Measurements from ENCODE around the gene SLX4. TPM values are rescaled to one million over a fixed set of nuclear protein-coding genes. Genes with fewer than 3 reads are reported as not detected.

The SLX4 gene
- total RNA-seq, 1 experiment from 2014 or later, result 7.0 TPM

DNA sequence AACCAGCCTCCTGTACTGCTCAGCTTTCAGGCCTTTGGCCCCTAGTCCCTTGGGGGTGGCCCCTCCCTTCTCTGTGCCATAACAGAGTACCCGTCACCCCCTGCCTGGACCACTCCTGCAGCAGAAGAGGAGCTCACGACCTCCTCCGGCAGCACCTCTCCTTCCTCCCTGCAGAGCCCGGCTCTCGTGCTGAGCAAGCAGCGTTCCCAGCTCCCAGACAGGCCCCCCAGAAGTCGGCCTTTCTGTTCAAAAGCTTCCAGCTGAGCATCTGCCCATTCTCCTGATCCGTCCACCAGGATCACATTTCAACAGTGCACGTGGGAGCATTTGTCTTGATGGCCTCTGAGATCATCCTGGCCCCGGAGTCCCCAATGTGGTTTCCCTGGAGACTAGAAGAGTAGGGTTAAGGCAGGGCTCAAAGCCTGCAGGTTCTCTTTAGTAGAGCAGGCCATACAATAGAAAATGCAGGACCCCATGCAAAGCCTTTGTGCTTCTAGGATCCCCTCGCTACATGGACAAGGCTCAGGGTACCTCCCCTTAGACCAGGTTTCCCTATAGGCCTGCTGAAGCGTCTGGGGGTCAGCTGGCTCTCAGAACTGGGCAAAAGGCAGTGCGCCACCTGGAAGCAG is 69.8 kb downstream of the SLX4 start:
- CTCF ChIA-PET, result no interaction called here
- POLR2A ChIA-PET, result no interaction called here
- Histone ChIP-seq H3K9me2 (ENCODE audit: insufficient read depth) (no peaks in the 10 kb centered on the region), H3K4me1 (ENCODE audit: control insufficient read depth in 1 of 2, insufficient read depth in 2 of 2, low read length in 2 of 2) (no peaks in the 10 kb centered on the region), H3K4me3 (replicated peaks in 1 of 2; ENCODE audit: low read depth in 1 of 2, low read length in 2 of 2) (no peak overlapping the region), H3K9ac (ENCODE audit: low read length) (no peak overlapping the region), H3K79me2 (ENCODE audit: insufficient read depth, low read length) (no peaks in the 10 kb centered on the region), H3K27ac (ENCODE audit: low read depth, low read length) (no peak overlapping the region), H2AFZ (ENCODE audit: low read depth, low read length, poor library complexity, severe bottlenecking) (no peak overlapping the region), H4K20me1 (ENCODE audit: insufficient read depth) (no peaks in the 10 kb centered on the region), H3K4me2 (ENCODE audit: low read length) (no peak overlapping the region), H3K36me3 (ENCODE audit: control insufficient read depth in 1 of 2, insufficient read depth in 2 of 2, low read length in 2 of 2) (peaks cover 4 to 13% of the 10 kb centered on the region in 2 experiments; a peak in 3 of 4 replicates), H3K27me3 (ENCODE audit: insufficient read depth, low read length) (no peaks in the 10 kb centered on the region), H3K9me3 (ENCODE audit: control insufficient read depth in 1 of 2, insufficient read depth in 1 of 2, low read depth in 1 of 2, low read length in 2 of 2) (no peaks in the 10 kb centered on the region)
- DNase-seq (ENCODE audit: low read depth, low spot score), result no peak
- RAD21 ChIA-PET (ENCODE audit: low non-redundant PET in 1 of 2, low total read pairs in 2 of 2, uncharacterized antibody in 2 of 2, unreplicated experiment in 2 of 2), result no interaction called here
- TF ChIP-seq SRF (IDR thresholded peaks at IDR 0.05; ENCODE audit: low read depth) (no peak), RAD21 (IDR thresholded peaks at IDR 0.05; ENCODE audit: low read depth) (no peak), SP1 (IDR thresholded peaks at IDR 0.05; ENCODE audit: low read depth) (no peak), EZH2 (IDR thresholded peaks at IDR 0.05) (no peak), ZNF274 (IDR thresholded peaks at IDR 0.05; ENCODE audit: low read depth, low read length) (no peak), EGR1 (IDR thresholded peaks at IDR 0.05; ENCODE audit: low read depth) (no peak), CBX3 (IDR thresholded peaks at IDR 0.05; ENCODE audit: low read depth) (no peak), POLR2A (IDR thresholded peaks at IDR 0.05; ENCODE audit: borderline replicate concordance, extremely low read depth, insufficient read depth, insufficient read length) (no peak), POLR2AphosphoS5 (IDR thresholded peaks at IDR 0.05; ENCODE audit: low read depth, low read length) (no peak), SIN3A (IDR thresholded peaks at IDR 0.05; ENCODE audit: low read depth) (no peak), EZH2phosphoT487 (IDR thresholded peaks at IDR 0.05; ENCODE audit: borderline replicate concordance) (no peak)
- TF ChIP-seq, protein P1, sequence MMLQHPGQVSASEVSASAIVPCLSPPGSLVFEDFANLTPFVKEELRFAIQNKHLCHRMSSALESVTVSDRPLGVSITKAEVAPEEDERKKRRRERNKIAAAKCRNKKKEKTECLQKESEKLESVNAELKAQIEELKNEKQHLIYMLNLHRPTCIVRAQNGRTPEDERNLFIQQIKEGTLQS (IDR thresholded peaks at IDR 0.05), result no peak
- TF ChIP-seq, protein P2, sequence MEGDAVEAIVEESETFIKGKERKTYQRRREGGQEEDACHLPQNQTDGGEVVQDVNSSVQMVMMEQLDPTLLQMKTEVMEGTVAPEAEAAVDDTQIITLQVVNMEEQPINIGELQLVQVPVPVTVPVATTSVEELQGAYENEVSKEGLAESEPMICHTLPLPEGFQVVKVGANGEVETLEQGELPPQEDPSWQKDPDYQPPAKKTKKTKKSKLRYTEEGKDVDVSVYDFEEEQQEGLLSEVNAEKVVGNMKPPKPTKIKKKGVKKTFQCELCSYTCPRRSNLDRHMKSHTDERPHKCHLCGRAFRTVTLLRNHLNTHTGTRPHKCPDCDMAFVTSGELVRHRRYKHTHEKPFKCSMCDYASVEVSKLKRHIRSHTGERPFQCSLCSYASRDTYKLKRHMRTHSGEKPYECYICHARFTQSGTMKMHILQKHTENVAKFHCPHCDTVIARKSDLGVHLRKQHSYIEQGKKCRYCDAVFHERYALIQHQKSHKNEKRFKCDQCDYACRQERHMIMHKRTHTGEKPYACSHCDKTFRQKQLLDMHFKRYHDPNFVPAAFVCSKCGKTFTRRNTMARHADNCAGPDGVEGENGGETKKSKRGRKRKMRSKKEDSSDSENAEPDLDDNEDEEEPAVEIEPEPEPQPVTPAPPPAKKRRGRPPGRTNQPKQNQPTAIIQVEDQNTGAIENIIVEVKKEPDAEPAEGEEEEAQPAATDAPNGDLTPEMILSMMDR (IDR thresholded peaks at IDR 0.05 in 2 of 3, conservative IDR thresholded peaks at IDR 0.05 in 1 of 3; ENCODE audit: borderline replicate concordance in 1 of 3, insufficient read depth in 1 of 3, low read depth in 2 of 3, low read length in 2 of 3), result no peak
- TF ChIP-seq, protein P3, sequence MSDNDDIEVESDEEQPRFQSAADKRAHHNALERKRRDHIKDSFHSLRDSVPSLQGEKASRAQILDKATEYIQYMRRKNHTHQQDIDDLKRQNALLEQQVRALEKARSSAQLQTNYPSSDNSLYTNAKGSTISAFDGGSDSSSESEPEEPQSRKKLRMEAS (IDR thresholded peaks at IDR 0.05), result no peak
- TF ChIP-seq, protein P4, sequence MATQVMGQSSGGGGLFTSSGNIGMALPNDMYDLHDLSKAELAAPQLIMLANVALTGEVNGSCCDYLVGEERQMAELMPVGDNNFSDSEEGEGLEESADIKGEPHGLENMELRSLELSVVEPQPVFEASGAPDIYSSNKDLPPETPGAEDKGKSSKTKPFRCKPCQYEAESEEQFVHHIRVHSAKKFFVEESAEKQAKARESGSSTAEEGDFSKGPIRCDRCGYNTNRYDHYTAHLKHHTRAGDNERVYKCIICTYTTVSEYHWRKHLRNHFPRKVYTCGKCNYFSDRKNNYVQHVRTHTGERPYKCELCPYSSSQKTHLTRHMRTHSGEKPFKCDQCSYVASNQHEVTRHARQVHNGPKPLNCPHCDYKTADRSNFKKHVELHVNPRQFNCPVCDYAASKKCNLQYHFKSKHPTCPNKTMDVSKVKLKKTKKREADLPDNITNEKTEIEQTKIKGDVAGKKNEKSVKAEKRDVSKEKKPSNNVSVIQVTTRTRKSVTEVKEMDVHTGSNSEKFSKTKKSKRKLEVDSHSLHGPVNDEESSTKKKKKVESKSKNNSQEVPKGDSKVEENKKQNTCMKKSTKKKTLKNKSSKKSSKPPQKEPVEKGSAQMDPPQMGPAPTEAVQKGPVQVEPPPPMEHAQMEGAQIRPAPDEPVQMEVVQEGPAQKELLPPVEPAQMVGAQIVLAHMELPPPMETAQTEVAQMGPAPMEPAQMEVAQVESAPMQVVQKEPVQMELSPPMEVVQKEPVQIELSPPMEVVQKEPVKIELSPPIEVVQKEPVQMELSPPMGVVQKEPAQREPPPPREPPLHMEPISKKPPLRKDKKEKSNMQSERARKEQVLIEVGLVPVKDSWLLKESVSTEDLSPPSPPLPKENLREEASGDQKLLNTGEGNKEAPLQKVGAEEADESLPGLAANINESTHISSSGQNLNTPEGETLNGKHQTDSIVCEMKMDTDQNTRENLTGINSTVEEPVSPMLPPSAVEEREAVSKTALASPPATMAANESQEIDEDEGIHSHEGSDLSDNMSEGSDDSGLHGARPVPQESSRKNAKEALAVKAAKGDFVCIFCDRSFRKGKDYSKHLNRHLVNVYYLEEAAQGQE (IDR thresholded peaks at IDR 0.05; ENCODE audit: low read depth), result no peak
- intact Hi-C loops (cut with micrococcal nuclease), result no loop called here
- no TSS peak for BruUV-seq (replicated peaks)
- ATAC-seq, result no peak
